Measurements from ENCODE around the gene POSTN. TPM values are rescaled to one million over a fixed set of nuclear protein-coding genes. Genes with fewer than 3 reads are reported as not detected.
A peak's percentile ranks its signal among the peaks of the same experiment; 100 is the strongest.

The POSTN gene
- total RNA-seq, 4 donors from 2014 or later, result 67.9 to 778 (median 76.4) TPM

- DNase-seq, result peak; percentile 15 to 36
- no peaks in the 10 kb centered on the region for H3K9me3 ChIP-seq
- TF ChIP-seq, protein P1, sequence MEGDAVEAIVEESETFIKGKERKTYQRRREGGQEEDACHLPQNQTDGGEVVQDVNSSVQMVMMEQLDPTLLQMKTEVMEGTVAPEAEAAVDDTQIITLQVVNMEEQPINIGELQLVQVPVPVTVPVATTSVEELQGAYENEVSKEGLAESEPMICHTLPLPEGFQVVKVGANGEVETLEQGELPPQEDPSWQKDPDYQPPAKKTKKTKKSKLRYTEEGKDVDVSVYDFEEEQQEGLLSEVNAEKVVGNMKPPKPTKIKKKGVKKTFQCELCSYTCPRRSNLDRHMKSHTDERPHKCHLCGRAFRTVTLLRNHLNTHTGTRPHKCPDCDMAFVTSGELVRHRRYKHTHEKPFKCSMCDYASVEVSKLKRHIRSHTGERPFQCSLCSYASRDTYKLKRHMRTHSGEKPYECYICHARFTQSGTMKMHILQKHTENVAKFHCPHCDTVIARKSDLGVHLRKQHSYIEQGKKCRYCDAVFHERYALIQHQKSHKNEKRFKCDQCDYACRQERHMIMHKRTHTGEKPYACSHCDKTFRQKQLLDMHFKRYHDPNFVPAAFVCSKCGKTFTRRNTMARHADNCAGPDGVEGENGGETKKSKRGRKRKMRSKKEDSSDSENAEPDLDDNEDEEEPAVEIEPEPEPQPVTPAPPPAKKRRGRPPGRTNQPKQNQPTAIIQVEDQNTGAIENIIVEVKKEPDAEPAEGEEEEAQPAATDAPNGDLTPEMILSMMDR (IDR thresholded peaks at IDR 0.05), result no peak
- TF ChIP-seq POLR2A (IDR thresholded peaks at IDR 0.05), result no peak
- H3K27me3 ChIP-seq, result no peaks in the 10 kb centered on the region
- H3K4me1 ChIP-seq, result peaks cover 0 to 4% of the 10 kb centered on the region in 2 donors
- H3K27ac ChIP-seq, result no peak overlapping the region
- H3K4me3 ChIP-seq, result no peak overlapping the region
- intact Hi-C loops (cut with DNase I; ENCODE audit: low total_unique reads), result no loop called here
- H3K36me3 ChIP-seq, result no peaks in the 10 kb centered on the region
Measured at GRCh38 chr13:37621811-37622361, 23.3 kb upstream of the POSTN start.

GRCh38 chr13:37618554-37618953 lies 20.0 kb upstream of the POSTN start:
- intact Hi-C loops (cut with DNase I; ENCODE audit: low total_unique reads), result no loop called here
- no peaks in the 10 kb centered on the region for H3K36me3 ChIP-seq
- no peaks in the 10 kb centered on the region for H3K27me3 ChIP-seq
- H3K9me3 ChIP-seq, result no peaks in the 10 kb centered on the region
- H3K27ac ChIP-seq, result no peak overlapping the region
- no peak for DNase-seq
- H3K4me3 ChIP-seq, result no peak overlapping the region
- H3K4me1 ChIP-seq, result peaks cover 0 to 4% of the 10 kb centered on the region in 2 donors
- TF ChIP-seq POLR2A (IDR thresholded peaks at IDR 0.05), result no peak
- TF ChIP-seq, protein P1 (IDR thresholded peaks at IDR 0.05), result no peak

DNA sequence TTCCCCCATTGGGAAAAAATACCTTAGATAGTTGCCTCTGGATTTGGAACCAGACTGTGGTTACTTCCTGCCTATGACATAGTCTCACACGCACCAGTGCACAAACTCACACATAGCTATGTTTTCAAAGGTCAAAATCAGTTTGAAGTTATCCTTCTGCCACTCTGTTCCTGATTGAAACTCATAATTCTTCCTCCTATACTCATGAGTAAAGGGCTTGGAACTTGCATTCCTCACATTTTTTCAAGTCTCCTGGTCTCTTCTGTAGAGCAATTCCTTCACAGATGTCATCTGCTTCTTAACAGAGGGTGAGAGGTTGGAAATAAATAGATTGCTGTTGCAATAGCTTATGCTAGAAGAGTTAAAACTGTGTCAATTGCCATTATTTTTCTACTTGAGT lies 18.6 kb upstream of the POSTN start:
- Histone ChIP-seq H3K36me3 (no peaks in the 10 kb centered on the region), H3K9me3 (no peaks in the 10 kb centered on the region), H3K4me1 (peaks cover 0 to 4% of the 10 kb centered on the region in 2 donors), H3K27ac (no peak overlapping the region), H3K27me3 (no peaks in the 10 kb centered on the region), H3K4me3 (no peak overlapping the region)
- intact Hi-C loops (cut with DNase I; ENCODE audit: low total_unique reads), result no loop called here
- DNase-seq, result no peak
- TF ChIP-seq, protein P1 (IDR thresholded peaks at IDR 0.05), result no peak
- no peak for TF ChIP-seq POLR2A (IDR thresholded peaks at IDR 0.05)

GRCh38 chr13:37616131-37616530 lies 17.6 kb upstream of the POSTN start:
- intact Hi-C loops (cut with DNase I; ENCODE audit: low total_unique reads), result no loop called here
- Histone ChIP-seq H3K4me3 (no peak overlapping the region), H3K9me3 (no peaks in the 10 kb centered on the region), H3K4me1 (peaks cover 0 to 4% of the 10 kb centered on the region in 2 donors), H3K27me3 (no peaks in the 10 kb centered on the region), H3K27ac (no peak overlapping the region), H3K36me3 (no peaks in the 10 kb centered on the region)
- no peak for DNase-seq
- no peak for TF ChIP-seq POLR2A (IDR thresholded peaks at IDR 0.05)
- TF ChIP-seq, protein P1 (IDR thresholded peaks at IDR 0.05), result no peak

- Histone ChIP-seq H3K4me1 (peaks cover 0 to 4% of the 10 kb centered on the region in 2 donors), H3K36me3 (no peaks in the 10 kb centered on the region), H3K27me3 (no peaks in the 10 kb centered on the region), H3K9me3 (no peaks in the 10 kb centered on the region), H3K27ac (no peak overlapping the region), H3K4me3 (no peak overlapping the region)
- no peak for DNase-seq
- TF ChIP-seq, protein P1 (IDR thresholded peaks at IDR 0.05), result no peak
- TF ChIP-seq POLR2A (IDR thresholded peaks at IDR 0.05), result no peak
- intact Hi-C loops (cut with DNase I; ENCODE audit: low total_unique reads), result no loop called here
Measured at GRCh38 chr13:37615276-37615675, 16.7 kb upstream of the POSTN start.
